GM12878 (cell line): ENCODE data around the gene PRCD.

Experiments
- ATF2 ChIP-seq: IDR thresholded peaks from 2 replicates; pipeline ENCODE4 v1.6.1; 2012; ENCODE audit warnings: low read length, inconsistent platforms
- CBFB ChIP-seq: IDR thresholded peaks from 2 replicates; pipeline ENCODE4 v1.6.1; 2016; ENCODE audit warnings: antibody characterized with exemption, low read depth
- CTCF ChIP-seq, 3 experiments: IDR thresholded peaks in 2 of 3; conservative IDR thresholded peaks in 1 of 3; 2 replicates each; pipeline ENCODE4 v1.5.1; 2011; ENCODE audit warnings: low read depth in 3 of 3, low read length in 3 of 3, mild to moderate bottlenecking in 3 of 3, control low read depth in 2 of 3, moderate library complexity in 2 of 3, inconsistent platforms in 1 of 3, mixed read lengths in 1 of 3; ENCODE audit not compliant: control insufficient read depth in 2 of 3, insufficient read depth in 1 of 3; ENCODE audit errors: extremely low read depth in 1 of 3
- GATAD2B ChIP-seq: fragments of 450-650 bp; conservative IDR thresholded peaks from 2 replicates; pipeline ENCODE4 v1.6.1; 2017; ENCODE audit warnings: low read depth, mild to moderate bottlenecking, moderate library complexity
- RCOR1 ChIP-seq: conservative IDR thresholded peaks from 2 replicates; pipeline ENCODE4 v1.6.1; 2012; ENCODE audit warnings: low read depth, low read length, improper control_type of control experiment
- YBX1 ChIP-seq: fragments of 450-650 bp; IDR thresholded peaks from 2 replicates; pipeline ENCODE4 v1.6.1; 2016; ENCODE audit warnings: antibody characterized with exemption
- ZNF384 ChIP-seq: IDR thresholded peaks from 2 replicates; pipeline ENCODE4 v1.6.1; 2012; ENCODE audit warnings: low read depth, mild to moderate bottlenecking, low read length, improper control_type of control experiment, borderline replicate concordance

DNA sequence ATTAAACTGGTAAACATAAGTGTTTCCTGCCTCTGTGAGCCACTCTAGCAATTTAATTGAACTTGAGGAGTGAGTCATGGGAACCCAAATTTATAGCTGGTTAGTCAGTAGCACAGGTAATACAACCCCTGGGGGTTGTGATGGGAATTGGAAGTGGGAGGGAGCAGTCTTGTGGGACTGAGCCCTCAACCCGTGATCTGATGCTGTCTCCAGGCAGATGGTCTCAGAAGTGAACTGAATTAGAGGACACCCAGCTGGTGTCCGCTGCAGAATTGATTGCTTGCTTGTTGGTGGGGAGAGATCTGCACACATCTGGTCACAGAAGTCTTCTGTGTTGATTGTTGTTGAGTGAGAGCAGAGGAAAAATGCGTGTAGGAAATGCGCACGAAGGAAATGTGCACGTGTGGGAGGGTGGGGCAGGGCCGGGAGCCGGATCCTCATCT, 53.6 kb downstream of the PRCD start:
- TF ChIP-seq ZNF384: no peak
- TF ChIP-seq RCOR1: no peak
- no peak for TF ChIP-seq GATAD2B
- no peak for TF ChIP-seq CTCF (IDR thresholded peaks at IDR 0.05 in 2 of 3, conservative IDR thresholded peaks at IDR 0.05 in 1 of 3; ENCODE audit: control insufficient read depth in 2 of 3, extremely low read depth in 1 of 3, insufficient read depth in 1 of 3, low read depth in 3 of 3, low read length in 3 of 3)
- no peak for TF ChIP-seq CBFB
- no peak for TF ChIP-seq YBX1
- TF ChIP-seq ATF2: no peak
